HL-60 (cell line): Measurements from ENCODE around the gene SLC25A21.

ENCODE experiments used
- CTCF ChIP-seq: IDR thresholded peaks from one replicate; pipeline ENCODE4 v1.5.1; 2011; ENCODE audit warnings: low read length, control low read depth, inconsistent platforms; ENCODE audit not compliant: insufficient read depth
- GABPA ChIP-seq: IDR thresholded peaks from 2 replicates; pipeline ENCODE4 v1.6.1; 2012; ENCODE audit warnings: low read depth
- POLR2AphosphoS5 ChIP-seq: IDR thresholded peaks from 2 replicates; pipeline ENCODE4 v1.6.1; 2012; ENCODE audit warnings: low read depth

- no peak for TF ChIP-seq CTCF
- no peak for TF ChIP-seq POLR2AphosphoS5
- TF ChIP-seq GABPA, result no peak
These were observed 1.4 kb downstream of the SLC25A21 start for GRCh38 chr14:37170993-37171392.
